PC-3 (cell line): Measurements from ENCODE around the gene IGFALS. TPM values are rescaled to one million over a fixed set of nuclear protein-coding genes. Genes with fewer than 3 reads are reported as not detected.

Experiments used
- ATAC-seq: fragments of 200-7000 bp; cut with Tn5 transposase; 2 replicates; pipeline ENCODE4 v1.9.1; 2020; ENCODE audit warnings: mild to moderate bottlenecking, moderate library complexity
- BruUV-seq: library from RNA; stranded (reverse); fragments of 400-500 nt; replicated peaks from 2 replicates; lab custom pipeline; 2021; lab: Mats Ljungman, UMichigan
- CTCF ChIA-PET: fragments of 300-600 bp; sonication (Branson Sonifier 250); formaldehyde crosslinking; loops from one replicate; lab custom pipeline; 2022; ENCODE audit warnings: antibody characterized with exemption; lab: Charles Lee
- POLR2A ChIA-PET: fragments of 300-600 bp; sonication (Branson Sonifier 250); formaldehyde crosslinking; loops from one replicate; lab custom pipeline; 2022; ENCODE audit warnings: antibody characterized with exemption; ENCODE audit not compliant: unreplicated experiment; lab: Charles Lee
- DNase-seq: peaks from one replicate; pipeline ENCODE4 v3.0.0-alpha.2; 2015
- H2AFZ ChIP-seq: fragments of 300-600 bp; sonication (generic); 2 replicates; pipeline ENCODE4 v1.6.0; 2016; ENCODE audit warnings: antibody characterized with exemption, low read length
- H3F3A ChIP-seq: fragments of 300-600 bp; sonication (generic); one replicate; pipeline ENCODE4 v1.6.0; 2017; ENCODE audit warnings: antibody characterized with exemption, low read length, control low read depth, mild to moderate bottlenecking; ENCODE audit not compliant: unreplicated experiment
- H3K27ac ChIP-seq: fragments of 300-600 bp; sonication (generic); 2 replicates; pipeline ENCODE4 v1.5.1; 2016; ENCODE audit warnings: mild to moderate bottlenecking, low read length
- H3K27me3 ChIP-seq: fragments of 300-600 bp; sonication (generic); 2 replicates; pipeline ENCODE4 v1.6.1; 2016; ENCODE audit warnings: low read length, mixed read lengths
- H3K36me3 ChIP-seq: fragments of 300-600 bp; sonication (generic); 2 replicates; pipeline ENCODE4 v1.6.1; 2016; ENCODE audit warnings: low read depth, mixed run types, low read length, mixed read lengths
- H3K4me1 ChIP-seq: fragments of 300-600 bp; sonication (generic); 2 replicates; pipeline ENCODE4 v1.5.1; 2016; ENCODE audit warnings: low read length; ENCODE audit not compliant: insufficient read depth
- H3K4me2 ChIP-seq: fragments of 300-600 bp; sonication (generic); 2 replicates; pipeline ENCODE4 v1.6.0; 2016; ENCODE audit warnings: low read length
- H3K4me3 ChIP-seq: fragments of 300-600 bp; sonication (generic); 2 replicates; pipeline ENCODE4 v1.5.1; 2016; ENCODE audit warnings: mild to moderate bottlenecking, low read length, mixed read lengths
- H3K79me2 ChIP-seq: fragments of 300-600 bp; sonication (generic); 2 replicates; pipeline ENCODE4 v1.6.1; 2017; ENCODE audit warnings: low read length, mixed read lengths
- H3K9ac ChIP-seq: fragments of 300-600 bp; sonication (generic); 2 replicates; pipeline ENCODE4 v1.6.0; 2016; ENCODE audit warnings: mild to moderate bottlenecking, low read length
- H3K9me2 ChIP-seq: fragments of 300-600 bp; sonication (generic); replicated peaks from 2 replicates; pipeline ENCODE4 v1.6.1; 2016; ENCODE audit warnings: mixed run types, low read length, mixed read lengths
- H3K9me3 ChIP-seq: fragments of 300-600 bp; sonication (generic); 2 replicates; pipeline ENCODE4 v1.6.1; 2016; ENCODE audit warnings: low read length, mixed read lengths
- H4K20me1 ChIP-seq: fragments of 300-600 bp; sonication (generic); 2 replicates; pipeline ENCODE4 v1.6.1; 2016; ENCODE audit warnings: low read length, mixed read lengths
- EZH2 ChIP-seq: fragments of 300-600 bp; sonication (generic); IDR thresholded peaks from one replicate; pipeline ENCODE4 v1.6.1; 2017; ENCODE audit warnings: antibody characterized with exemption, mild to moderate bottlenecking, low read length; ENCODE audit not compliant: unreplicated experiment
- EZH2phosphoT487 ChIP-seq: fragments of 300-600 bp; sonication (generic); IDR thresholded peaks from 2 replicates; pipeline ENCODE4 v1.6.1; 2018; ENCODE audit warnings: mild to moderate bottlenecking, antibody characterized with exemption, low read length, borderline replicate concordance
- intact Hi-C: fragments of 100-400 bp; cut with micrococcal nuclease; formaldehyde crosslinking; loops from 2 replicates; pipeline ENCODE4 v1.9.0; 2023
- total RNA-seq: library from RNA; depleted of rRNA; stranded (reverse); fragments of >200 nt; gene quantifications from 2 replicates; pipeline ENCODE4 v1.2.3, GENCODE V29; 2014
- TF ChIP-seq, protein P1 (sequence below): fragments of 300-600 bp; sonication (generic); conservative IDR thresholded peaks from 2 replicates; pipeline ENCODE4 v1.5.1; 2017; ENCODE audit warnings: antibody characterized with exemption, low read depth, mild to moderate bottlenecking, low read length

Gene IGFALS
- total RNA-seq, 1 experiment from 2014 or later = not detected

- BruUV-seq = TSS peak; percentile 50
- intact Hi-C loops = no loop called here
- Histone ChIP-seq H3K79me2 (peaks cover 48% of the 10 kb centered on the region), H3K36me3 (no peaks in the 10 kb centered on the region), H3K9ac (peak overlapping the region; percentile 35; the same call in 1 of the 2 replicates), H3K27ac (no peak overlapping the region), H3K9me3 (no peaks in the 10 kb centered on the region), H3F3A (no peaks in the 10 kb centered on the region), H2AFZ (no peak overlapping the region), H4K20me1 (peaks cover 15% of the 10 kb centered on the region; the same call in 1 of the 2 replicates), H3K4me3 (peak overlapping the region; percentile 75), H3K27me3 (no peaks in the 10 kb centered on the region), H3K9me2 (no peaks in the 10 kb centered on the region), H3K4me2 (peak overlapping the region; percentile 94), H3K4me1 (peaks cover 13% of the 10 kb centered on the region)
- ChIA-PET POLR2A (interaction anchor here (0.7 kb wide), 1 partner anchor 204 kb away, joined by 3 read pairs; no protein-coding TSS in a partner anchor), CTCF (no interaction called here)
- ATAC-seq (no peak), DNase-seq (no peak)
- TF ChIP-seq, protein P1, sequence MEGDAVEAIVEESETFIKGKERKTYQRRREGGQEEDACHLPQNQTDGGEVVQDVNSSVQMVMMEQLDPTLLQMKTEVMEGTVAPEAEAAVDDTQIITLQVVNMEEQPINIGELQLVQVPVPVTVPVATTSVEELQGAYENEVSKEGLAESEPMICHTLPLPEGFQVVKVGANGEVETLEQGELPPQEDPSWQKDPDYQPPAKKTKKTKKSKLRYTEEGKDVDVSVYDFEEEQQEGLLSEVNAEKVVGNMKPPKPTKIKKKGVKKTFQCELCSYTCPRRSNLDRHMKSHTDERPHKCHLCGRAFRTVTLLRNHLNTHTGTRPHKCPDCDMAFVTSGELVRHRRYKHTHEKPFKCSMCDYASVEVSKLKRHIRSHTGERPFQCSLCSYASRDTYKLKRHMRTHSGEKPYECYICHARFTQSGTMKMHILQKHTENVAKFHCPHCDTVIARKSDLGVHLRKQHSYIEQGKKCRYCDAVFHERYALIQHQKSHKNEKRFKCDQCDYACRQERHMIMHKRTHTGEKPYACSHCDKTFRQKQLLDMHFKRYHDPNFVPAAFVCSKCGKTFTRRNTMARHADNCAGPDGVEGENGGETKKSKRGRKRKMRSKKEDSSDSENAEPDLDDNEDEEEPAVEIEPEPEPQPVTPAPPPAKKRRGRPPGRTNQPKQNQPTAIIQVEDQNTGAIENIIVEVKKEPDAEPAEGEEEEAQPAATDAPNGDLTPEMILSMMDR = no peak
- no peak for TF ChIP-seq EZH2phosphoT487
Measured at GRCh38 chr16:1825381-1825863, 31.9 kb upstream of the IGFALS start.

GRCh38 chr16:1823821-1824220, 30.3 kb upstream of the IGFALS start:
- Histone ChIP-seq H3K9ac (no peak overlapping the region), H3K36me3 (no peaks in the 10 kb centered on the region), H3K9me2 (no peaks in the 10 kb centered on the region), H3K4me2 (no peak overlapping the region), H3K9me3 (no peaks in the 10 kb centered on the region), H2AFZ (no peak overlapping the region), H4K20me1 (peaks cover 6% of the 10 kb centered on the region; the same call in 1 of the 2 replicates), H3K27me3 (no peaks in the 10 kb centered on the region), H3K4me1 (peaks cover 5% of the 10 kb centered on the region), H3K27ac (no peak overlapping the region), H3K79me2 (peaks cover 33% of the 10 kb centered on the region), H3F3A (no peaks in the 10 kb centered on the region), H3K4me3 (no peak overlapping the region)
- DNase-seq (peak; percentile 6), ATAC-seq (no peak)
- no TSS peak for BruUV-seq
- CTCF ChIA-PET = interaction anchor here (0.6 kb wide), 1 partner anchor 66 kb away, joined by 19 read pairs; no protein-coding TSS in a partner anchor
- TF ChIP-seq EZH2phosphoT487 = no peak
- TF ChIP-seq, protein P1 = peak; percentile 26; the same call in 1 of the 2 replicates
- POLR2A ChIA-PET = no interaction called here
- intact Hi-C loops = no loop called here

DNA sequence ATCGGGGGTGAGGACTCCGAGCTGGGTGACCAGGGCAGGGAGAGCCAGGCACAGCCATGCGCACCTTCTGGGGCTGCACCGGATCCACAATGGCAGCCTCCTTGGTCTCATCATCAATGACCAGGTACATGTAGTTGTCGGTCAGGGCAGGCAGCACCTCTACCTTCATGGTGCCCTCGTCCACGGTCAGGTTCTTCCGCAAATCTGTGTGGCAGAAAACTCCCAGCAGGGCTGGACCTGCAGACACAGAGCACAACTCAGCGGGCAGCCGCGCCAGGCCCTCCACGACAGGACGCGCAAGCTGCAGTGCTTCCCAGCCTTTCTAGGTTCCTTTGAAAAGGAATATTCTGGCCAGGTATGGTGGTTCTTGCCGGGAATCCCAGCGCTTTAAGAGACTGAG, 29.3 kb upstream of the IGFALS start:
- CTCF ChIA-PET = no interaction called here
- no peaks in the 10 kb centered on the region for H3K9me3 ChIP-seq
- H3K27ac ChIP-seq = no peak overlapping the region
- no peaks in the 10 kb centered on the region for H3K9me2 ChIP-seq
- intact Hi-C loops = no loop called here
- no peak overlapping the region for H3K4me3 ChIP-seq
- no peaks in the 10 kb centered on the region for H4K20me1 ChIP-seq
- H3K27me3 ChIP-seq = no peaks in the 10 kb centered on the region
- H2AFZ ChIP-seq = no peak overlapping the region
- ATAC-seq = no peak
- BruUV-seq = no TSS peak
- no peak overlapping the region for H3K4me2 ChIP-seq
- H3K79me2 ChIP-seq = peaks cover 23% of the 10 kb centered on the region
- no peak for DNase-seq
- no peaks in the 10 kb centered on the region for H3K36me3 ChIP-seq
- peaks cover 5% of the 10 kb centered on the region; the same call in 1 of the 2 replicates for H3K4me1 ChIP-seq
- TF ChIP-seq, protein P1 = no peak
- no peak for TF ChIP-seq EZH2phosphoT487
- TF ChIP-seq EZH2 = no peak
- POLR2A ChIA-PET = no interaction called here
- H3F3A ChIP-seq = no peaks in the 10 kb centered on the region
- no peak overlapping the region for H3K9ac ChIP-seq
